HG03175 (cell line): Measurements from ENCODE around the gene ABAT.
A peak's percentile ranks its signal among the peaks of the same experiment; 100 is the strongest.

Experiments
- ATAC-seq: cut with Tn5 transposase; IDR thresholded peaks from one replicate; pipeline ENCODE4 v1.9.1; 2021; ENCODE audit warnings: mild to moderate bottlenecking, moderate library complexity; ENCODE audit not compliant: unreplicated experiment

The ABAT gene

GRCh38 chr16:8808009-8808408 lies 133.6 kb downstream of the ABAT start:
- no peak for ATAC-seq

- ATAC-seq: no peak
Measured at GRCh38 chr16:8808613-8809353, 134.4 kb downstream of the ABAT start.

GRCh38 chr16:8812162-8812843 lies 137.9 kb downstream of the ABAT start:
- no peak for ATAC-seq

GRCh38 chr16:8814095-8814806 lies 139.8 kb downstream of the ABAT start:
- no peak for ATAC-seq

- no peak for ATAC-seq
Measured at GRCh38 chr16:8816967-8817655, 142.7 kb downstream of the ABAT start.

GRCh38 chr16:8818504-8819270 lies 144.3 kb downstream of the ABAT start:
- peak; percentile 65 for ATAC-seq

- no peak for ATAC-seq
Measured at GRCh38 chr16:8819411-8820034, 145.1 kb downstream of the ABAT start.

- ATAC-seq: no peak
Measured at GRCh38 chr16:8822403-8822802, 148.0 kb downstream of the ABAT start.

GRCh38 chr16:8826278-8826879 lies 152.0 kb downstream of the ABAT start:
- ATAC-seq: no peak

GRCh38 chr16:8828541-8829165 lies 154.2 kb downstream of the ABAT start:
- no peak for ATAC-seq

- ATAC-seq: no peak
Measured at GRCh38 chr16:8831450-8831849, 157.0 kb downstream of the ABAT start.

GRCh38 chr16:8831871-8832716 lies 157.7 kb downstream of the ABAT start:
- ATAC-seq: no peak

GRCh38 chr16:8832717-8833105 lies 158.3 kb downstream of the ABAT start:
- ATAC-seq: no peak
